Stimulated activated CD8-positive, alpha-beta memory T cell treated with anti-CD3 and anti-CD28 coated beads, Interleukin-4, amount 100 ng/mL, for 48 hours (primary cell): ENCODE data around the gene ARID5A.
A peak's percentile ranks its signal among the peaks of the same experiment; 100 is the strongest.

ENCODE experiments used
- DNase-seq: peaks from one replicate; pipeline ENCODE4 v3.0.0-alpha.2; 2020

ARID5A gene

DNA sequence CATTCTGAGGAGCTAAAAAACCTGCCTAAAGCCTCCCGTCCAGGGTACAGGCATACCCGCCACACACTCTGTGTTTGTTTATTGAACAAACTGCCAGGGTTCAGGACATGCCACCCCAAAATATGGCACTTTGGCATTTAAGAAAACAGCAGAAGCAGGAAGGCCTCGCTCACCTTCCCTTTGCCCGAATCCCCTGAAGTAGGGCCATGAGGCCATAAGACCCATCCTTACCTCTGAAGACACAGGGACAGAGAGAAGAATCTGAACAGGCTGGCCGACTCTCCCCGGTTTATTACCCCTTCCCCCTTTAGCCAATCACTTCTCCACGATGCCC lies 29.7 kb upstream of the ARID5A start:
- peak; percentile 24 for DNase-seq

DNA sequence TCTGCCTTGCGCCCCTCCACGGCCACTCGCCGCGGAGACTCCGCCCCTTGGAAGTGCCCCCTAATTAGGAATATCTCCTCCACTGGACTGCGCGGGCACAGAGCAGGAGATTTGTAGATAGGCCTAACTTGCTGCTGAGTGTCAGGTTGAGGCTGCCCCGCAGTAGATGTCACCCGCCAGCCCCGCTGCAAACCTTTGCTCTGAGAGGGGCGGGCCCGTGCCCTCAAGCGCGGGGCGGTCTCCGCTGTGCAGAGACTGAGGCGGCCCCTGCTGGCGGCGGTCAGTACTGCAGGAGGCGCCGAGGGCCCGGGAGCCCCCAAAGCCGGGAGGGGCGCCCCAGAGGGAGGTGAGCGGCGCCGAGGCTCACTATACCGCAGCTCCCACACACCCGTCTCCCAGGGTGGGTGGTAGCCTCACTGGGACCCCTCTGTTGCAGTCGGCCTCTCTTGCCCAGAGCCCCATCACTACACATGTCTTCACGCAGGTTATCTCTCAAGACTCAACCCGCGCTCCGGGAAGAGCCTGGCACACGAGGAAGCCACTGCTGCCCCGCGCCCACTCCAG lies 28.5 kb upstream of the ARID5A start:
- peak; percentile 97 for DNase-seq

DNA sequence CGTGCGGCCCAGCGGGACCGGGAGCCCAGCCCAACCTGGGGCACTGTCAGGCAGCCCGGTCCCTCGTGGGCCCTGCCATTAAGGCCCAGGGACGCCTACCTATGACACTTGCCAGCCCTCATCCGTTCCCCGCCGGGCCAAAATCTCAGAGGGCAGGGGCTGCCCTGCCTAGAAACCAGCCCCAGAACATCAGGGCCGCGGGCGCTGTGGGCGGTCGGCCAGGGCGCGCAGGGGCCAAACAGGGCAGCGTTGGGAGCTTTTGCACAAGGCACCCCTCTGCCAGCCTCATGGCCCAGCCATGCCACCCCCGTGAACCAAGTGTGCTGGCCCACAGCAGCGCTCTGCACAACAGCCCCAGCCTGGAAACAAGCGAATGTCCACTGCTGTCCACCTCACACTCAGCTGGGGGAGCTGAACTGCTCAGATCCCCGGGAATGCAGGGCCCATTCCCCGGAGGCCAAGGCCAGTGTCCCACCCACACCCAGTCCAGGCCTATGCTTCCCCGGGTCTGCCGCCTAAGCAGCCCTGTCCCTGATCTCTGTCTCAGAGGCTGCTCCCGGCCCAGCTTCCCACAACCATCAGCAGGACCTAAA lies 27.9 kb upstream of the ARID5A start:
- no peak for DNase-seq

DNA sequence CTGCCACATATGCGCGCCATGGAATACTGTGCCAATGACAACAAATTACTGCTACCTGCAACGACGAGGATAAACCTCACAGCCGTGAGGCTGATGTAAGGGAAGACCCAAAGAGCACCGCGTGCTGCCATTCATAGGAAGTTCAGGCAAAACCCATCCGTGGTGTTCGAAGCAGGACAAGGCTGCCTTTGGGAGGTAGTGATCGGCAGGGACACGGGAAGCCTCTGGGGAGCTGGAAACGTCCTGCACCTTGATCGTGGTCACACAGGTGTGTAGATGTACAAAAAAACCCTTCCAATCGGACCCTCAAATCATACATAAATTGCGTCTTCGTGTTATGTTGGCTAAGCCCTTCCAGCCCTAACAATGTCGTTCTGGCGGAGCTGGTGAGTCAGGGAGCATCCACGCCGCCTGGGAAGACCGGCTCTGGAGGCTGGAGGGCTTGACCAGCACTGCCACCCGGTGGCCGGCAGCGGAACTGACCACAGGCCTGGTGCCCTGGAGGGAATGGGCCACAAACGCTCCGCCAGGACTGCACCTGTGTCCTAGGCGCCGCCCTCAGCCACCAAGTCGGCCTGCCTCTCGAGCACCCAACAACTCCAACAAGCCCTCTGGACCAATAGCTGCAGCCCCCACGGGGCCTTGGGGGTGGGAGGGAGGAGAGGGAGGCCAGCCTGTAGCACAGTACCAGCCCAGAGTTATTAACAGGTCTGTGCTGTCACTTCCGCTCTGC lies 27.3 kb upstream of the ARID5A start:
- DNase-seq, result peak; percentile 89

DNA sequence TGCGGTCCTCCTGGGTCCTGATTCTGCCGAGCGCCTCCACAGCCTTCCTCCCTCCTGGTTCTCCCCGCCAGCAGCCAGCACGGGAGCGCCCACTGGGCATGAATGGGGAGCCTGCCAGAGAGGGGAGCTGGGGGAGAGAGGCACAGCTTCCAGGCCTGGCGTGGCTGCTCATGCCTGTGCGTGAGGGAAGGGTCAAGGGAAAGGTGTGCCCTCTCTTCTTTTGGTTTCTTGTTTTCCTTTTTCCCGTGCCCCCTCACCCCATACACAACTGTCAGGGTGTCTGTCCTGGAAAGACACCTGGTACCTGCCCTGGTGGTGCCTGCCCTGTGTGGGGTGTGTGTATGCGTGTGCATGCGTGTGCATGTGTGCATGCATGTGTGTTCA lies 26.7 kb upstream of the ARID5A start:
- no peak for DNase-seq

DNA sequence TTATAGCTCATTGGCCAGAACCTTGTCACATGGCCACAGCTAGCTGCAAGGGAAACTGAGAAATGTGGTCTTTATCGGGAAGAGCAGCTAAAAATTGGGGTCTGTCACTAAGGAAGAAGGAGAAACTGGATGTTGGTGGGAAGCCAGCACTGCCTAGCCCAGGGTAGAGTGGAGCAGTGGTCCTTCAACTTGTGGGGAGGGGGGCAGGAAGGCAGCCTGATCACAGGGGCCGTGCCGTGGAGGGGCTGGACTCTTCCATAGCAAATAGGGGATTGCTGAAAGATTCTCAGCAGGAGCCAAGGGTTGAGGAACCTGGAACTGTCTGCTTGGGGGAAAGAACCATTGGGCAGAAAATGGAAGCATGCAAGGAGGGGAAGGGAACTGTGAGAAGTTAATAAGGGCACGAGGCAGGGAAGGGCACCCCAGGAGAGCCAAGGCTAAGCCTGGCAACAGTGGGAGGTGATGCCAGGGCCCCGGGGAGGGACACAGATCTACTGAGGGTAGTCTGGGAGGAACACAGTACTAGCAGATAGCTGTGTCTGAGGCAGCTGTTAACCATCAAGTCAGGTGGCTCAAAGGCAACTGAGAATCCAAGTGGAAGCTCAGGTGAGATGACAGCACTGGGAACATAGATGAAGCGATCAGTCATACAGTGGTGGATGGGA lies 25.5 kb upstream of the ARID5A start:
- DNase-seq, result peak; percentile 22

DNA sequence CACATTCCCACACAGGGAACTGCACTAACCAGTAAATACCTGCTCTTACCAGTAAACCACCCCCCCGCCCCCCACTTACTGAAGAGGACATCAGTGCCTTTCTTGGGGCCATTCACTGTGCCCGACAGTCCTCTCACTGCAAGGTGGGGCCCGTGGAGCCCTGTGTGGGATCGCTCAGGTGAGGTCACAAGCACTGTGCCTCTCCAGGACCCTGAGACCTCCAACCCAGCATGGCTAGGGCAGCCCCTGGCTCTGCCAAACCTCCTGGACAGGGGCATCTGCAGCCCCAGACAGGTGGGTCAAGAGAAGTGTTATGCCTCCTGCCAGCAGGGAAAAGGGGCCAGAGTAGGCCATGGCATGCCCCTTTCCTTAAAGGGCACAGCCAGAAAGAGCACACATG lies 24.7 kb upstream of the ARID5A start:
- peak; percentile 18 for DNase-seq

DNA sequence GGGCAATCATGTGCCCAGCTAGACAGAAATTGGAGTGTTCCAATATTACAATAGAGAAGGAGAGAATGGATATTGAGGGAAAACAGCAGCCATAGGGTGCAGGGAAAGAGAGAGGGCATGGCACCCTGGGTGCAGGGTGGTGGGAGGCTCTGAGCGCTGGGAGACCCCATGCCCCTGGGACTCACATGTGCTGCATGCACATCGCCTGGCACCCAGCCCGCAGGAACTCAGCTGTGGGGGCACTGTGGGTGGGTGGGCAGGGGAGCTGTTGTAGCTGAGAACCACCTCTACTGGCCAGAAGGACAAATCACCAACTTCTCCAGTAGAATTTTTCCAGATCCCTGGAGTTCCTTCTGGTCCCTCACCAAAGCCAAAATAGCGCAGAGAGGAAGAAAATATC lies 24.2 kb upstream of the ARID5A start:
- DNase-seq, result peak; percentile 18

DNA sequence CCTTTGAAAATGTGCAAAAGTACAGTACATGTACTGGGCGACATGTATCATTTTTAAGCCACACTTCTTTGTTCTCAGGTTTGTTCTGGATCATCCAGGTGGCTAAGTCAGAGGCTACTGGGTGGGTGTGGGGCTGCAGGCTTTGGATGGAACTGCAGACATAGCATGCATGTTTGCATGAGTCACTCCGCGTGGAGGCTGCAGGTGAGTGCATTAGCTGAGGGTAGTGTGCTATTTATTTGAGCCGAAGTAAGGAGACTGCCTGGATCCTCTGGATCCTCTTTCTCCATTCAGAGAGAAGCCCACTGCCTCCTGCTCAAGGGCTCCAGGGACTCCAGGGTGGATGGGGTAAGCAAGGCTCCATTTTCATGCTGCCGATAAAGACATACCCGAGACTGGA lies 22.0 kb upstream of the ARID5A start:
- peak; percentile 21 for DNase-seq

DNA sequence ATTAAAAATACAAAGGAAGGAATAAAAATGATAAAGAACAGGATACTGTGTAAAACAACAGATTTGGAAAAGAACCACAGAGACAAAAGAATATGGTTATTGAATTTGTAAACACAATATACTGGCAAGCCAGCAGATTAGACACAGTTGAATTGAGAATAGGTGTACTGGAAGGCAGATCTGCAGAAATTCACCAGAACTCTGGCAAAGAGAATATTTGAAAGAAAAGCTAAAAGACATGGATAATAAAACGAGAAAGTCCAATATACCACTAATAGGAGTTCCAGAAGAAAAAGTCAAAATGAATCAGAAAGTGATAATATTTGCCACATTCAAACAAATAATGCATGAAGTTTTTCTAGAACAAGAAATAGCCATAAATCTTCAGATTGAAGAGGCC lies 19.5 kb upstream of the ARID5A start:
- DNase-seq, result no peak

DNA sequence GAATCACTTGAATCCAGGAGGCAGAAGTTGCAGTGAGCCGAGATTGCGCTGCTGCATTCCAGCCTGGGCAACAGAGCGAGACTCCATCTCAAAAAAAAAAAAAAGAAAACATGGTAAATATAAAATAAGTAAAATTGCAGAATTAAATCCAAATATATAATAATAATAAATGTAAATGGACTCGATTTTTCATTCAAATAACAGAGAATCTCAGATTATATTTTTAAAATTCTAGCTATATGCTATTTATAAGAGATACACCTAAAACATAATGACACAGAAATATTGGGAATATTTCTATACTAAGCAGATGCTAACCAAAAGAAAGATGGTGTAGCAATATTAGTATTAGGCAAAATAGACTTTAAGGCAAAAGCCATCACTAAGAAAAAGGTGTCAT lies 16.3 kb upstream of the ARID5A start:
- DNase-seq, result no peak

DNA sequence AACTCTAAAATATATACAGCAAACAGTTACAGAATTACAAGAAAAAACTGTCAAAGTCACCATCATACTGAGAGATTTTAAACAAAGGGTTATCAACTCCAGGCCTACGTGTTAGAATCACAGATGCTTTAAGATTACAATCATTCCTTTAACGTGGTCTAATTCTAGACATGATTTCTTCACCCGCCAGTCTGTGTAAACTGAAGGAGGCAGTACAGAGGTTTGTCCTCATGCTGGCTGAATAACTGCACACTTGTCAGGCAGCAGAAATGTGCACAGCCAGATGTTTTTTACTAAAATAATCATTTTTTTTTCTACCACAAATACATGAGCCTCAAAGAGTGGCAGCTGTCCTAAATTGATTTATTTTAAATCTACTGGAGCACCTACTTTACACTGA lies 15.9 kb upstream of the ARID5A start:
- no peak for DNase-seq

DNA sequence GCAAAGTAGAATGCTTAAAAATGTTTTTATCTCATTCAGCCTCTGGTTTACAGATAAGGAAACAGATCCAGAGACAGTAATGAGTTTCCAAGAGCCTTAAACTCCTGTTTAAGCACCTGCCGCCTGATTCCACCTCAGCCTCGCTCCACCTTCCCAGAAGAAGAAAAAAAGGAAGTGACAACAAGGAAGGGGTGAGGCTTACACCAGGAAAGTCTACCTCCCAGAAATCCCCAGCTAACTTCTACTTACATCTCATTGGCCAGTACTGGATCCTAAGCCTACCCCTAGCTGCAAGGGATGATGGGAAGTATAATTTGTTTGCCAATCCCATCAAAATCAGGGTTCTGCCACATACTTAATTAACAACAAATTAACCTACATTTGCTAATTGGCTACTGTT lies 15.3 kb upstream of the ARID5A start:
- DNase-seq, result no peak

DNA sequence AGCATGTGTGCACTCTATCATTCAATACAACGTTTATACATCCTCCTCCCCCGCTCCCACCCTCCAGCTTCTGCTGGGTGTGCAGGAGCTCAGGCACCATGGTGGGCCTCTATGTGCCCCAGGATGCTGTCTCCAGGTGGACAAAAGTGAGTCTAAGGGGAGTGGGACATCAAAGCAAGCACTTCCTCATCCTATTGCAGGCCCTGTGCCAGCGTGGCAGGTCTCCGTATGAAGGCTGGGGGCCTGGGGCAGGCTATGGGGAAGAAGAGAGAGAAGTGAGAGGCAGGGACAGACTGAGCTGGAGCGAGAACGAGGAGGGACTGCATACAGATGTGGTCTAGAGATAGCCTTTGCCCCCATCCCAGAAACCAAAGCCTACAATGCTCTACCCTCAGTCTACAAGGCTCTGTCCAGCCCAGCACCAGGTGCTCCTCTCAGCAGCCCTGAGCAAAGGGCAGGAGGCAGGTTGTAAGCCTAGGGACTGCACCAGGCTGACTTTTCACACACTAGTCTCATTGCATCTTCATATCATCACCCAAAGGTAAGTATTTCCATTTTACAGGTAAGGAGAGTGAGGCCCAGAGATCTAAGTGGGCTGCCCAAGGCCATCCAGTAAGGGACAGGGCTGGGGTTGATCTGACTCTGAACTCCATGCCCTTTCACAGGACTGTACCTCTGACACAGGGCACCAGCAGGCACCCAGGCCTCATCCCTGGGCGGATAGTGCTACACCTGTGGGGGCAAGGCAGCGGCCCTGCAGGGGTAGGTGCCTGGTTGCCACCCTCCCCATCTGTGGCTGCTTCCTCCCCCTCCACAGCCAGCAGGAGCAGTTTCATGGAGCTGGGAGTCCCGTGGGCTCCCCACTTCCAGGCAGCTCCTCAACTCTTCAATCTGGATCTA lies 14.0 kb upstream of the ARID5A start:
- peak; percentile 24 for DNase-seq

DNA sequence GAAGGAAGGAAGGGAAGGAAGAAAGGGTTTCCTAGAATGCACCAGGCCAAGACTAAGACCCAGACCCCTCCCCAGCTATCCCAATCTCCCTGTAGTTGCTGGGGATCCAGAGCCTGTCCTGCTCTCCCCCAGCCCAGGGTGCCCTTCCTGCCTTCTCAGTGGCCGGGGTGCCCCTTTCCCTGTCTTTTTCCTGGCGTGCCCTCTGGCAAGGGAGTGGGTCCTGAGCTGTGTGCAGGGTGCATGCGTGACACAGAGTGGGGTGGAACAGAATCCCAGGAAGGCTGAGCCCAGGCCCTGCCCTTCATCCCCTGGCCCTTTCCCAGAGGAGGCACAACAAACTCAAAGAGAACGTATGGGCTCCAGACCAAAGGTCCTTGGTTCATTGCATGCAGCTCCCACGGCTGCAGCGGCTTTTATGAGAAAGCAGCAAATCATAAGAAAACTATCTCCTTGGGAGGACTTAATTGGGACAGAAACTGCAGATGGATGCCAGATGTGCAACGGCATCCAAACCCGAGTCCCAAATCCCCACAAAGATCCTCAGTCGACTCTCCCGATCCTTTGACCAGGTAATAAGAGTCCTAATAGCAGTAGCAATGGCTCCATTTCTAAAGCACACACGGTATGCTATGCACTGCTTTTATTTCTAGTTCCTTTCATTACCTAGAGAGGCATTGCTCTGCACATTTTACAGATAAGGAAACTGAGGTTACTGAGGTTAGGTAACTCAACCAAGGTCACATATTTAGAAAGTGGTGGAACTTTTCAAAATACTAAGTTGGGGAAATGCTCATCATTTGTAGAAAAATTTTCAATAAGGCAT lies 12.7 kb upstream of the ARID5A start:
- DNase-seq, result no peak

DNA sequence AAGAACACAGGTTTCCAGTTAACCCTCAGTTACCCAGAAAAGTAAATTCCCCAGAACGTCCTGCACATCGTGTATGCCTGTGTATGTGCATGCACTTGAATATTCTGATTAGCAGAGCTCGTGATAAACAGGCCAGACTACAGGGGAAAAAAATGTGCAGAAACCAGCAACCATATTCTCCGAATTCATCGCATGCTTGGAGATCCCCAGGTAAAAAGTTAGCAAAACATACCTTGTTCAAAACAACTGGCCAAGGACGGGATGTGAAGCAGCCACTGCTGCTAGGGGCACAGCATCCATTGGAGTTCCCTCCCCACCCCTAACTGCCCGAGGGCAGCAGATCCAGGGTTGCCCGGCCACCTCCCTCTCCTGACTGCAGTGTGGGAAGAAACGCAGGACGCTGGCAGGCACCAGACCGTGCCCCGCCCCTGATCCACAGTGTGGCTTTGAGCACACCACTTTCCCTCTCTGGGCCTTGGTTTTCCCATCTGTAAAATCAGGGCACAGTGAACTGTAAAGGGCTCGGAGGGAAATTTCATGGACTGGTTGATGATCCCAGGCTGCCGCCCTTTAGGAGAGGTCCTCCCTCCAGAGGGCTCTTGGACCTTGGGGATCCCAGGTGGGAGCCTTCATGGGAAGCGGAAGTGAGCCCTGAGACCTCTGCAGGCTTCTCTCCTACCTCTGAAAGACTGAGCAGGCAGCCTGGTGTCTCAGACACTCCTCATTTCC lies 11.9 kb upstream of the ARID5A start:
- DNase-seq, result no peak

DNA sequence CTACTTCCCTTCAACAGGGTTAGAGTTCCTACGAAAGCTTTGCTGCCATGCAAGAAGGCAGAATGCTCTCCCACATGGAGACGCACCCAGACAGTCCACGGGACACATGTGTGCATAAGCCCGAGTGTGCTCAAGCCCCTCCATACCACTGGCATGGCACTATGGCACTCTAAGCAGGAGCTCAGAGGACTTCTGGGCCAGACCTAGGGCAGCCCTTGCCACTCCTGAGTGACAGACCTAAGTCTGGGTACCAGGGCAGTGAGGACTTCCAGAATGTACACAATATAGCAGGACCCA lies 11.4 kb upstream of the ARID5A start:
- DNase-seq, result peak; percentile 29

DNA sequence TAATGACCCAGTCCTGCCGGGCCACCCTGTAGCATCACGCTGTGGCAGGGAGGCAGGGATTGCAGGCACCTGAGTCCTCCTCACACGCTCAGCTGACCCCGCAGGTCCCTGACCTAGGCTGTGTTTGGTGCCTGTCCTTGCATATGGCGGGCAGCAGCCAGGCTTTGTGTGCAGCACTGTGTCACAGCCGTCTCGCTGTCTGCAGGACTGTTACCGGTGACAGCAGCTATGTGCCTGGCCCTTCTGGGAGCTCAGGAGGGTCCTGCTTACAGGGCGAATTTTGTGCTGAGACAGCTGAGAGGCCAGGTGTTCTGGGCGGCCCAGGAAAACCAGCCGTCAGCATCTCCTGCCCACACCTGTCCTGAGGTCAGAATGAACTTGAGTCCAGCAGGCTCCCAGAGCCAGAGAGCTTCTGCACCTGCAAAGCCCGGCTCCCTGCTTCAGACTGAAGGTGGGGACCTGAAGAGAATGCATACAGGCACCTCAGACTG lies 10.4 kb upstream of the ARID5A start:
- peak; percentile 31 for DNase-seq

DNA sequence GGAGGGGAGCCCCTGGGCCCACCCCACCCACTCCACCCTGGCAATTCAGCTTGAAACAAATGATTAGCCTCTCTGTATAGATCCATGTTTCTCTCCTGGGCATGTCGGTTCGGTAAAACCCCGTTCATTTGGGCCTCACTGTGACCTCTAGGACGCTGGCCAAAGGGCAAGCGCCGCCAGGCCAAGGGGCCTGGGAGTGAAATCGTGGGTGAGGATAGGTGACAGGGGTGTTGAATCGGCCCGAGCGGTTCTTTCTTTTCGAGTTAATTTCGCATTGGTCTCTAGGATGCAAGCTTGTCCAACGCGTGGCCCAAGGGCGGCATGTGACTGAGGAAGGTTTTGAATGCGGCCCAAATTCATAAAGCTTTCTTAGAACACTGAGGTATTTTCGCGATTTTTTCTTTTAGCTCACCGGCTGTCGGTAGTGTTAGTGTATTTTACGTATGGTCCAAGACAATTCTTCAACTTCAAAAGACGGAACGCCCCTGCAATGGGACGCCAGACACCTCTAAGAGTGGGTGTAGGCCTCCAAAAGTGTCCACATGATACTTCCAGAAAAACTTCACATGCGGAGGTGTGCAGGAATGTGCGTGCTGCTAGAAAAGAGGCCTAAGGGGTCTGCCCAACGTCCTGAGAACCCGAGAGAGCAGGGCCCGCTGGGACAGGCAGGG lies 9.8 kb upstream of the ARID5A start:
- no peak for DNase-seq

DNA sequence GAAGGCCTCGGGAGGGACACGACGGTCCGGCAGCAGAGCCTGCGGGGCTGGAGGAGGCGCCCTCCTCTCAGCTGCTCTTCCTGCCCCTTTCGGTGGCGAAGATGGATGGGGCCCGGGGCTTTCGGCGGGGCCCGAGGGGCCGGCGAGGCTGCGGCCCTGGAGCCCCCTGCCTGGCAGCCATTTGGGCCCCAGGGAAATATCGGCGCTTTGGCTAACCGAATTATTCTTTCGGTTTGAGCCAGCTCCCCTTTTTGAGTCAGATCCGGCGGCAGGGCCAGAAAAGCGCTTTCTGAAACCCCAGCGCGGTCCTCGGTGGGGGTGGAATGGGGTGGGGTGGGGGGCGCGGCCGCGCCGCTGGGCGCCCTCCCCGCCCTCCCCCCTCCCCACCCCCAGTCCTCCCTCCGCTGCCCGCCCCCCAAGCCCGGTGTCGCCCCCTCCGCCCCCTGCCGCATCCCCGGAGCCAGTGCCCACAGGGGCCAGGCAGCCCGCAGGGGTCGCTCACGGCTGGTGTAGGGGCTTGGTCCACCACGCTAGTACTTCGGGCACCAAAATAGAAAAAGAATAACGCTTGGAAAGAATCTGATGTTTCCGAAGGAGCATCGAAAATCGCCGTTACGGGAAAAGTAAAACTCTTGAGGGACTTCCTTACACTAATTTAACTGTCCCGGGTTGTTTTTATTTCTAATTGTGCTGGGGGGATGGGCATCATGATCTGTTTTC lies 9.1 kb upstream of the ARID5A start:
- peak; percentile 85 for DNase-seq
